ENCODE measurements around the gene PHF8. TPM values are rescaled to one million over a fixed set of nuclear protein-coding genes. Genes with fewer than 3 reads are reported as not detected.

PHF8 gene
- polyA plus RNA-seq, 3 donors = 7.1 to 11.4 (median 10.4) TPM

DNA sequence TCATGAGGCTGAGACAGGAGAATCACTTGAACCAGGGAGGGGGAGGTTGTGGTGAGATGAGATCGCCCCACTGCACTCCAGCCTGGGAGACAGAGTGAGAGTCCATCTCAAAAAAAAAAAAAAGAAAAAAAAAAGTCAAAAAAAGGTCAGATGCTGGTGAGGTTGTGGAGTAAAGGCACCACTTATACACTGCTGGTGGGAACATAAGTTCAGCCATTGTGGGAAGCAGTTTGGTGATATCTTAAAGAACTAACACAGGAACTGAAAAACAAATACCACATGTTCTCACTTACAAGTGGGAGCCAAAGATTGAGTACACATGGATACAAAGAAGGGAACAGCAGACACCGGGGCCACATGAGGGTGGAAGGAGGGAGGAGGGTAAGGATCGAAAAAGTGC, 149.0 kb downstream of the PHF8 start:
- 77 to 92% (median 88%) methylated on average over 3 of the region's 3 CpGs for WGBS, 3 donors
- no peak overlapping the region for H3K27ac ChIP-seq (ENCODE audit: low read depth, low read length)

Other genes with a start within 250 kb of the PHF8 start
- 1 to 10 TPM; 1.4 to 5.2 (median 2.6) TPM for gene FAM120C, start 138.8 kb upstream of the PHF8 start, polyA plus RNA-seq